ENCODE results near the gene PTTG2.

PTTG2 gene

DNA sequence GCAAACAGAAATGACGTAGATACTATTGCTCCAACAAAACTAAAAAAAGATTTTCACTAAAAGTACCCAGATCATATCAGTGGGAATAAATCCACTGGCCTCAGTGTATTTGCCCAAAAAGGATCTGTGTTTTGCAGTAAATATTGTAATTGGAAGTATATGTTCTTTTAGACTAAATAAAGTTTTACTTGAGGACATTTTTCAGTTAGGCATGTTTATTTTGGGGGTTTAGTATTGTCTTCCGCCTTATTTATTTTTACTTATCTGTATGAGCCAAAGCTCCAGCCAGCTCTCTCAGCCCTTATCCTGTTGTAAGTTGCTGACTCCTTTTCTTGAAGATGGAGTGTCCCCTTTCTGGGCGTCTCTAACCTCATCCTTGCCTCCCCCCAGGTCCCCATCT is 49.8 kb downstream of the PTTG2 start:
- DNase-seq (ENCODE audit: low spot score): no peak
